Measurements from ENCODE around the gene GLB1L3.

DNA sequence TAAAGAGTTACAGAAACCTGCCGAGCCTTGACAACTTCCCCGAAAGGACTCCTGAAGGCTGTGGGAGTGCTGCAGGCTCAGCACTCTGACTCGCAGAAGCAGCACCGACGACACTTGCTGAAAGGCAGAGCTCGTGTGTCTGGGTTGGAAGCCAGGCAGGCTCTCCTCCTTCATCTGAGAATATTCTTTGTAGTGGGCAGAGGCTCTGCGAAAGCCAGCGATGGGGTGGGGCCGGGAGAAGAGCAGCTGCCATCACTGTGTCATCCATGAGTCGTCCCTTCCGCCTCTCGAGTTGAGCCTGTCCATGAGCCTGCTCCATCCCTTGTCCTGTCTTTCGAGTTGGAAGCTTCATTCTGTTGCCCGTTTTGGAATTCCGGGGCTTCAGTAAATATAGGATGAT is 67.5 kb downstream of the GLB1L3 start:
- TF ChIP-seq, protein P1, sequence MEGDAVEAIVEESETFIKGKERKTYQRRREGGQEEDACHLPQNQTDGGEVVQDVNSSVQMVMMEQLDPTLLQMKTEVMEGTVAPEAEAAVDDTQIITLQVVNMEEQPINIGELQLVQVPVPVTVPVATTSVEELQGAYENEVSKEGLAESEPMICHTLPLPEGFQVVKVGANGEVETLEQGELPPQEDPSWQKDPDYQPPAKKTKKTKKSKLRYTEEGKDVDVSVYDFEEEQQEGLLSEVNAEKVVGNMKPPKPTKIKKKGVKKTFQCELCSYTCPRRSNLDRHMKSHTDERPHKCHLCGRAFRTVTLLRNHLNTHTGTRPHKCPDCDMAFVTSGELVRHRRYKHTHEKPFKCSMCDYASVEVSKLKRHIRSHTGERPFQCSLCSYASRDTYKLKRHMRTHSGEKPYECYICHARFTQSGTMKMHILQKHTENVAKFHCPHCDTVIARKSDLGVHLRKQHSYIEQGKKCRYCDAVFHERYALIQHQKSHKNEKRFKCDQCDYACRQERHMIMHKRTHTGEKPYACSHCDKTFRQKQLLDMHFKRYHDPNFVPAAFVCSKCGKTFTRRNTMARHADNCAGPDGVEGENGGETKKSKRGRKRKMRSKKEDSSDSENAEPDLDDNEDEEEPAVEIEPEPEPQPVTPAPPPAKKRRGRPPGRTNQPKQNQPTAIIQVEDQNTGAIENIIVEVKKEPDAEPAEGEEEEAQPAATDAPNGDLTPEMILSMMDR (IDR thresholded peaks at IDR 0.05; ENCODE audit: poor library complexity) = no peak
- no peak for TF ChIP-seq EZH2 (IDR thresholded peaks at IDR 0.05; ENCODE audit: borderline replicate concordance)
- TF ChIP-seq EZH2phosphoT487 (IDR thresholded peaks at IDR 0.05; ENCODE audit: low read depth, severe bottlenecking, unreplicated experiment) = no peak

Data from hepatocyte (in vitro differentiated cells).